Activated CD4-positive, alpha-beta T cell treated with anti-CD3 and anti-CD28 coated beads, Interleukin-10, Interleukin-2, amounts not matched to agents 100 ng/mL and 50 ng/mL, durations not matched to agents 16 hours and 8 hours (primary cell): ENCODE data around the gene THOC6.
A peak's percentile ranks its signal among the peaks of the same experiment; 100 is the strongest.

ENCODE experiments used
- DNase-seq: peaks from one replicate; pipeline ENCODE4 v3.0.0-alpha.2; 2020

The THOC6 gene

GRCh38 chr16:2992383-2993081, 31.3 kb upstream of the THOC6 start:
- no peak for DNase-seq

- no peak for DNase-seq
Measured at GRCh38 chr16:2996298-2996697, 27.5 kb upstream of the THOC6 start.

- DNase-seq = no peak
Measured at GRCh38 chr16:2999929-3000328, 23.9 kb upstream of the THOC6 start.

- no peak for DNase-seq
Measured at GRCh38 chr16:3000540-3000939, 23.3 kb upstream of the THOC6 start.

- DNase-seq = no peak
Measured at GRCh38 chr16:3001316-3001715, 22.5 kb upstream of the THOC6 start.

GRCh38 chr16:3003582-3004270, 20.1 kb upstream of the THOC6 start:
- peak; percentile 99 for DNase-seq

- DNase-seq = no peak
Measured at GRCh38 chr16:3004319-3004718, 19.5 kb upstream of the THOC6 start.

- DNase-seq = no peak
Measured at GRCh38 chr16:3004781-3005284, 19.0 kb upstream of the THOC6 start.

GRCh38 chr16:3007059-3007956, 16.5 kb upstream of the THOC6 start:
- DNase-seq = no peak

- DNase-seq = no peak
Measured at GRCh38 chr16:3007957-3008689, 15.7 kb upstream of the THOC6 start.

- no peak for DNase-seq
Measured at GRCh38 chr16:3008690-3009037, 15.2 kb upstream of the THOC6 start.

- DNase-seq = no peak
Measured at GRCh38 chr16:3009568-3010390, 14.1 kb upstream of the THOC6 start.

GRCh38 chr16:3010510-3010909, 13.3 kb upstream of the THOC6 start:
- DNase-seq = no peak

GRCh38 chr16:3012246-3012645, 11.6 kb upstream of the THOC6 start:
- no peak for DNase-seq

GRCh38 chr16:3012828-3013420, 10.9 kb upstream of the THOC6 start, which contains the start of gene CLDN9:
Gene CLDN9 (plus strand): TSS chr16:3012923. CDS start chr16:3013363, 440 bp downstream.
- no peak for DNase-seq

GRCh38 chr16:3013491-3013951, 10.3 kb upstream of the THOC6 start:
- no peak for DNase-seq

GRCh38 chr16:3013998-3014690, 9.7 kb upstream of the THOC6 start:
- no peak for DNase-seq

- DNase-seq = no peak
Measured at GRCh38 chr16:3014971-3015370, 8.9 kb upstream of the THOC6 start.

- no peak for DNase-seq
Measured at GRCh38 chr16:3015865-3016521, 7.8 kb upstream of the THOC6 start.

- DNase-seq = no peak
Measured at GRCh38 chr16:3017344-3017743, 6.5 kb upstream of the THOC6 start.
